Activated CD8-positive, alpha-beta memory T cell treated with anti-CD3 and anti-CD28 coated beads, Interleukin-2, amount 50 U/mL, for 1 hour (primary cell): ENCODE data around the gene RCSD1.
A peak's percentile ranks its signal among the peaks of the same experiment; 100 is the strongest.

Experiments
- DNase-seq: peaks from one replicate; pipeline ENCODE4 v3.0.0-alpha.2; 2020; ENCODE audit errors: extremely low read depth

The RCSD1 gene

DNA sequence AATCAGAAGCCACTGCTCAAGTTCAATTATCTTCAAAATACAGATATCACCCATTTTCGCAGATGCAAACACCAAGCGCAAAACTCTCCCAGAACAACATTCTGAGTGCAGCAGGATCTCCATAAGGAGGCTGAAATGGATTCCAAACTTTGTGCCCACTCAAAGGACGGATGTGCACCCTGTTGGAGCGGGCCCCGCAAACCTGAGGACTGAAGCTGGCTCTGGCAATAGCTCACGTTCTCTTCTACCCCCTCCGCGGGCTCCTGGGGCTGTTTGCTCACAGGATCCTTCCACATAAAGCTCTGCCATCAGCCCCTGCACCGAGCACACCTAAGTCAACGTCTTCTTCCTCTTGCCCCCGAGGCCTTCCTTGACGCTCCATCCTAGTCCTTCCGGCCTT, 11.7 kb upstream of the RCSD1 start:
- DNase-seq, result no peak

DNA sequence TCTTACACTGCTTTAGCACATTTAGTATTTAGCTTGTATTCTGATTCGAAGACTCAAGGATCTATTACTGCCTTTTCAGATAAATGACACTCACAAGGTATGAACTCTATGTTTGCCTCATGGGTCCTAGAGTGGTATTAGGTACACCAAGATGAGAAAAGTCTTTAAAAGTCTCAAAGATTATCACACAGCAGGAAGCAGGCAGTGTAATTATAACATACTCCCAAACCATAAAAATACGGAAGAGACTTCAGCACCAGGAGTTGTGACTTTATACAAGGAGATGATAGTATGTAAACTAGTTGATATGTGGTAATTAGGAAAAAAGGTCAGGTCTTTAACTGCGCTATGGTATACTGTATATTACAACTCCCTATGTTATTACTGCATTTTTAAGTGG, 11.2 kb upstream of the RCSD1 start:
- no peak for DNase-seq

DNA sequence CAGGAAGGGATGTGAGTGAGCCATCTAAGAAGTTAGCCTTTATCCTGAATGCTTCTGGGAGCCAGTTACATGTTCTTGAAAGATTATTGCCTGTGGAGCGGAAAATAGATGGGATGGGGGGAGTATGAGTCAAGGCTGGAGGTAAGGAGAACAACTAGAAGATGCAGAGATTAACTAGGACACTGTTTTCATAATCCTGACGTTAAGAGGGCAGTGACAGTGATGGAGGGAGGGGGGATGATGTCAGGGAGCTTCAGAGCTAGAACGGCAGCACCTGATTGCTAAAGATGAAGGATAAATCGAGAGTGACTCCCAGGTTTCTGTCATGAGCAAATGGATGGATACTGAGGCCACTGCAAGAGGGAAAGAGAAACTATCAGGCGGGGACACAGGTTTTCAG, 10.0 kb upstream of the RCSD1 start:
- DNase-seq, result no peak

DNA sequence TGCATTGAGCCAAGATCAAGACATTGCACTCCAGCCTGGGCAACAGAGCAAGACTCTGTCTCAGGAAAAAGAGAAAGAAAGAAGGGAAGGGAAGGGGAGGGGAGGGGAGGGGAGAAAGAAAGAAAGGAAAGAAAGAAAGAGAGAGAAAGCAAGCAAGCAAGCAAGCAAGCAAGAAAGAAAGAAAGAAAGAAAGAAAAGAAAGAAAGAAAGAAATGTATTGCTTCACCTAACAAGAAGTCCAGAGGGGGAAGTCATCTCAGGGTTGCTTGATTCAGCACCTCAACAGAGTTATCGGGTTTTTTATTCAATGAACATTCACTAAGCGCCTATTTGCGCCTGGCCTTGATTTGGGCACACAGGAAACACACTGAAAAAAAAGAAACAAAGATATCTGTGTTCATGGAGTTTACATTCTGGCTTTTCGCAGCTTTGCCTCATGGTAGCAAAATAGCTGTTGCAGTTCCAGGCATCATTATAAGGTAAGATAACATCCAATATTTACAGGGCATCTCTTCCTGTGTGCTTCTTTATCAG, 8.2 kb upstream of the RCSD1 start:
- DNase-seq, result no peak

DNA sequence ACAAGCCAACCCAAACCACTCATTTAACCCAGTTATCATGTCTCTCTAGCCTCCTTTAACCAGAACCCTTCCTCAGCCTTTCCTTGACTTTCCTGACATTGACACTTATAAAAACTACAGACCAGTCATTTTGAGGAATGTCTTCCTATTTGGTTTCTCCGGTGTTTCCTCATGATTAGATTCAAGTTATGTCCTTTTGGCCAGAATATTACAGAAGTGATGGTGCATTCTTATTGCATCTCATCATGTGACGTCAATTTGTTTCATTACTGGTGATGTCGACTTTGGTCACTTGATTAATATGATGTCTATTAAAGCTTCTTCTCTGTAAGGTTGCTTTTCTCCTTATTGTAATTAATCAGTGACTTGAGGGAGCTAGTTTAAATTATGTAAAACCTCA, 6.1 kb upstream of the RCSD1 start:
- DNase-seq, result no peak

DNA sequence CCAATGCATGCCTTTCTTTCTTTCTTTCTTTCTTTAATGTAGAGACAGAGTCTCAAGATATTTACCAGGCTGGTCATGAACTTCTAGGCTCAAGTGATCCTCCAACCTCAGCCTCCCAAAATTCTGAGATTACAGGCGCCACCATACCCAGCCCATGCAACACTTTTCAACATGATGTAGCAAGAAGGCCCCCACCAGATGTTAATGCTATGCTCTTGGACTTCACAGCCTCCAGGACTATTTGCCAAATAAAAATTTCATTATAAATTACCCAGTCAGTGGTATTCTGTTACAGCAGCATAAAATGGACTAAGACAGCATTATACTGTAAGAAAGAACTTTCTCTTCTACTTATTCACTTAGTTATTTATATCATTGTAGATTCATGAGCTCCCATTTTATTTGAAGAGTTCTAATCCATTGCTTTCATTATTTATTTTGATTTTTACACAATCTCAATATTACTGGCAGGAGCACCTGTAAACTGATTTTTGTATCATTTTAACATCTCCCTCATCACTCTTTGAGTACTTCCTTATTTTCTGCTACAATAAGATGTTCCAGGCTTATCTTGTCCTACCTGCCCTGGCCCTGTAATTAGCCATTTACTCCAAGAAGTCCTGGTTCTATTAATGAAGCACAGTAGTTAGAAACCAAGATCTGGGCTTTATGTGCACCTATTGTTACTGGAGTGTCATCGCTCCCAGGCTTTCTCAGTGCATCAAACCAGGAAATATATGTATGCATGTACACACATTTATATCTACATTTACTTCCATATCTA, 4.8 kb upstream of the RCSD1 start:
- no peak for DNase-seq

DNA sequence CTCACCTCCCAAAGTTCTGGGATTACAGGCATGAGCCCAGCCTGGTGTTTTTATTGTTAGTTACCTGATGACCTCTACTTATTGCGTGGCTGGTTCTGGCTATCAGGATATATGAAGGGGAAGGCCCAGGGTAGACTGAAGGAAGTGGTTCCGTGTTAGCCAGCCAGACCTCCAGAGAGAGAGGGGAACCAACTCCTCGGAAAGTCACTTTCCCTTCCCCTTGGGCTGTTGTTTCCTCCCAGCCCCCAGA, 2.5 kb upstream of the RCSD1 start:
- no peak for DNase-seq

DNA sequence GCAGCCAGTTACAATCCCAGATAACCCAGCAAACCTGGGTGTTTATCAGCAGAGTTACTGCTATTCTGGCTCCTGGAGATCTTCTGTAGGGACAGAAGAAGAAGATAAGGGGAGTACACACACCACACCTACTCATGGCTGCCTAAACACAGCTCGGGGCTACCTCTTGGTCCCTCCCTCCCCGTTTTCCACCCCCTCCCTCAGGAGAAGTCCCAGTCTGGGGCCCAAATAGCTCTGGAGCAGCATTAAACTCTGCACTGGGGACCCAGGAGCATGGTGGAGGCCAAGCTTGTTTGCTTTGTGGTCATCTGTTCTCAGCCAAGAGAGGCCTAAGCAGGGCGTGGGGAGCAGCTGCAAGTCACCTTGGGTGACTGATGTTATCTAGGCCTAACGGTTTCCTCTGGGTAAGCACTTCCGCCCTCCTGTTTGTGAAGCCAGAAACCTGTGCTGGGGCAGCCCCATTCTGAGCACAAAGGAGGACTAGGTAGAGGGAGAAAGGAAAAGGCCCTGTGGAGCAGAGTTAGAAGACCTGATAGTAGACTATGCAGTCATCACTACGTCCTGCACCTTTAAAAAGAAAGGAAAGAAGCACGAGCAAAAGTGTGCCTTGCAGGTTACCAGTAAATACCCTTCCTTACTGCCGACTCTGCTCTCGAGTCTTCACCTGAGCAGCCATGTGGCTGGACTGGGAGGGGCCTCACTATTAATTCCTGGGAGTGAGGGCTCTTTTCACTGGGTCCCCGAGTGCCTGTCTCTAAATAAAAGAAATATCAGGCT, 2.0 kb upstream of the RCSD1 start:
- DNase-seq, result peak; percentile 47

DNA sequence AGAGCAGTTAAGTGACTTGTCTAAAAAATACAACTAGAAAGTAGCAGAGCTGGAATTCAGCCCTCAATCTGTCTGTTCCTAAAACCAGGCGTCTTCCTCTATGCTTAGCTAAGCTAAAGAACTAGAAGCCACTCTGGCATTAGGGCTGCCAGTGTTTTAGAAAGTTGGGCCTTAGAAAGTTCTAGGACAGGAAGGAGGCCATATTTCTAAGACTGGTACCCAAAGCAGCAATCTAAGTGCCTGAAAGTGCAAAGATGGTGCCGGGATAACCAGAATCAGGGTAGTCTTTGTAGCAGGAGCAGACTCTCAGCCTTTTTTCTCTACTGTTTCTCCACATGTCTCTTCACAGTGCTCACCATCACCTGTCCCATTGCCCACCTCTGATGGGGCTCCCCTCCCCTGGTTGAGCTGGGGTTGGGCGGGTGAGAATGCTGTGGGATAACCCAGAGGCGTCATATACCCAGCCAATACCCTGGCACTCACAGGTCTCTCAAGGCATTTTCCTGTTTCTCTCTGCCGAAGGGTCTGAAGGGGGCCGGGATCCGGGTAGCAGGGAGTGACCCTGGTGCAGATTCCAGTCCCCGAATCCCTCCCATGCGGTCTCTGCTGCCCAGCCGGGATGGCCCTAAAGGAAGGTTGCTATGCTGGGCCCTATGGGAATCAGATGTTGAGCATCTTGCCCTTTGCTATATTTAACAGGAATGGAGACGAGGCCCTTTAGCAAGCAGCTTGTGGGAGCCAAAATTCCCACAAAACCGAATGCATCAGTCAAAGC, 1.1 kb upstream of the RCSD1 start:
- DNase-seq, result no peak

DNA sequence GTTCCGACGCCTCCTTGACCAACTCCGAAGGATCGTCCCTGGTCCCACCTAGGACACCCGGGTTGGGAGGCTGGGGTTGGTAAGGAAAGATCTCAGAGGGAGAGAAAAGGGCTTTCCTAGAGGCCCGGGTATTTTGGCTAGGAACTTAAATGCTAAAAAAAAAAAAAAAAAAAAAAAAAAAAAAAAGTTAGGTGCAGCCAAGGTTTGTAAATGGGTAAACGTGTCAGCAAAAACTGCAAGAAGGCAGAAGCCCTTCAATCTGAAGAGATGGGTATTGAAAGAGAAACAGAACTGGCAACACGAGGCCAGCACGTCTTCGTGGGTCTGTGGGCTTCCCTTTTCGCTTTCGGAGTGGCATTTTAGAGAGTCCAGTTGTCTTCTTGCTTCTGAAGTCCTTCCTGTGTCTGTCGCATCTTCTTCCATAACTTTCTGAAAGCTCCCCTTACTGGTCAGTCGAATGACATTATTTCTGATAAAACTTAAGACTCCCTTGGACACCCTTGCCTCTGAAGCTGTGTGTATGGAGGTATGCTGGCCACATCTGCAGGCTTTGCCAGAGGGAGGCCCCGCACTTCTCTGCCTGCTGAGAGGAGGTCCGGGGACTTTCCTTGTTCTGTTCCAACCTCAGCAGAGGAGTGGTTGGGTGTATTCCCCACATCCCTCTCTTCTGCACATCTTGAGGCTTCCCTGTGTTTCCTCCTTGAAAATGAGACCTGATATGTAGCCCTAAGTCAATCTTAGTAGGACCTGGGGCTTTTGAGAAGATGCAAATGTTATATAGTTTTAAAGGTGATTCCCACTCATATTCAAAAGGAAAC, 745 bp downstream of the RCSD1 start:
- no peak for DNase-seq

DNA sequence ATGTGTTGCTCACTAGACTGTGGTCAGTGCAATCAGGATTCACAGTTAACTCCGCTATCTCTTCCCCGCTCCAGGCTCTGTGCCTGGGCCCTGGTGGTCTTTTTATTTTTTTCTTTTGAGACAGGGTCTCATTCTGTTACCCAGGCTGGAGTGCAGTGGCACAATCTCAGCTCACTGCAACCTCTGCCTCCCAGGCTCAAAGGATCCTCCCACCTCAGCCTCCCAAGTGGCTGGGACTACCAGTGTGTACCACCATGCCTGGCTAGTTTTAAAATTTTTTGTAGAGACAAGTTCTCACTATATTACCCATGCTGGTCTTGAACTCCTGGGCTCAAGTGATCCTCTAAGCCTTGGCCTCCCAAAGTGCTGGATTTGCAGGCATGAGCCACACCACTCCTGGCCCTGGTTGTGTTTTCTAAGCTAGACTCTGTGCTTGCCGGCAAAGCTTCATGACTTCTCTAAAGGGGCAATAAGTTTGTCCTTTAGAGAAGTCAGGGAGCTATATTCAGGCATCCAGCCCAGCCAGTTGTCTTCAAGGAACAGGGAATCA, 1.4 kb downstream of the RCSD1 start:
- no peak for DNase-seq

DNA sequence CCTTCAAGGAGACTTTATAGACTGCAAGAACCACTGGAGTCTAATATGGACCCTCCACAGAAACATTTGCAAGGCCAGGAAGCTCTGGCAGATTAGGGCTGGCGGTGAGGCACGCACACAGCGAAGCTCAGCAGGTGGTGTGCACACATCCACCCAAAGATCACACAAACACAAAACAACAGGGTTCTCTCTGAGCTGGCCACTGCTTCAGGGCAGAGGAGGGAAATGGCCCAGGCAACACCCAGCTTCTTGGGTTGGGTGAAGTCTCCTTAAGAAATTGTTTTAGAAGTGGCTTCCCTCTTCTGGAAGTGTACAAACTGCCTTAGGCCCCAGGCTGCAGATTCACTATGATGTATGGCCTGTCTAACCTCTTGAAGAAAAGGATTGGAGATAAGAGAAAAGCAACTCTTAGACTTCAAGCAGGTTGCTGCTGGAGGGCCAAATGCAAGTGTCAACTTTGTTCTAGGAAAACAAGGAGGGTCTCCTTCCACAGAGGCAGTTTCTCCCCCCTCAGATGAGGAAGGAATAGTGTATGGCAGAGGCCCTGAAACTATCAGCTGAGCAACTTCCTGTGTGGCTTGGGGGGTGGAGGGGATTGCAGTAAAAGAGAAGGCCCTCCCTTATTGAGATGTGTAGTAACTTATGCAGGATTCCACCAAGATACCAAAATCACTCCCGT, 2.0 kb downstream of the RCSD1 start:
- DNase-seq, result no peak

DNA sequence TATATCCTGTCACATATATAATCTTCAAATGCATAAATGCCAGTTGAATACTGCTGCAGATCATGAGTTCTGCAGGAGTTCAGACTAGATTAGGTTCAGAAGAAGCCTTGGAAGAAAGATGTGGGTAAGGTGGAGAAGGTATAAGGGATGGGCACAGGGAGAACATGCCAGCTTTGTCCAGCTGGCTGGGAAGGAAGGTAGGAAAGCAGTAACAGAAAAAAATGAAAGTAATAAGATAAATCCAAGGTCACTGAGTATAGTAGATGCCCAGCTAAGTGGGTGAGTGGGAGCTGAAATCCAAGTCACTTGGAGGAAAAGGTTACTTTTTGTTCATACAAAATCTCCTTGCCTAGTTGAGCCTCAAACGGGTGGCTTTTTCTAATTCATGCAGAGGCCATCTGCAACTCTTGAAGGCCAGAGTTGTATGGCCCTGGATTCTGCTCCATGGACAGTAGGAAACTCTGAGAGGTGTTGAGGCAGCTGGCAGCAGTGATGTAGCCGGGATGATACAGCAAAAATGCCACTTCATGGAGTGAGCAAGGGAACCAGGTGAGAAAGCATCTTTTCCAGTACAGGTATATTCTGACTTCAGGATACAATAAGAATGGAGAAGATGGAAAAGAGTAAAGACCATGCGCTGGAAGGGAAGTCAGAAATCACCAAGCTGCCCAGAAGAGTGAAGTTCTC, 3.4 kb downstream of the RCSD1 start:
- DNase-seq, result no peak

DNA sequence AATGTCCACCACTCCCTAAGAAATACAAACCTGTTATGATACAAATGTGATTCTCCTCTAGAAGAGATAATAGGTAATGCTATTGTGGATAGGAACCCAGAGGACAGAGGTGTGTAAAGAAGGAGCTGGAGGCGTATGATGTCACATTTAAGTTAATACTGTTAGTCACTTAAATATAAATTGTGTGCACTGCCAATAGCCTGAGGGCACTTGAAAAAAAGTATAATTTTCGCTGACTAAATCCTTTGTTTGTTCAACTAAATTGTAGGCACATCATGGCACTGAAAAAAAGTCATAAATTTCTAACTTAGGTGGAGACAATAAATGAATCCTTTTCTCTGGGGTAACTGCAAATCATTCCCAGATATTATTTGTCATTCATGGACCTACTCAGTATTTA, 4.4 kb downstream of the RCSD1 start:
- DNase-seq, result no peak

DNA sequence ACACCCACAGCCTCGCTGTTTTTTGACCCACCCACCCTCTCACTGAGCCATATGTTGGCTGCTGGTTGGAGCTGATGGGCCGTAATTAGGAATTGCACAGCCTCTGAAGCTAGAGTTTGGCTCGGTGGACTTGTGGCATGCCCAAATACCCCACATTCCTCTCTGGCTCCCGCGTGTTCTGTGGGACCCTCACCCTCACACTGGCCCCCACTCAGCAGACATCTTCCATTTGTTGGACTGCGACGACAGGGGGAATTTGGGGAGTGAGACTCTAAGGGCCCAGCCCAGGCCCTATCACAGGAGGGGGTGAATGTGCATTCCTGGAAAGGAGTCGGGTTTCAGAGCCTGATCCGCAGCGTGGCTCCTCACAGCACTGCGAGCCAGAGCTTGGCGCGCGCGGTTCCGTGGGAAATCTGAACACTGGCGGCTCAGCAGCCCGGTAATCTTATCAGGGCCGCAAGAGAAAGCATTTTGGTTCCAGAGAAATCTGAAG, 5.2 kb downstream of the RCSD1 start:
- no peak for DNase-seq

DNA sequence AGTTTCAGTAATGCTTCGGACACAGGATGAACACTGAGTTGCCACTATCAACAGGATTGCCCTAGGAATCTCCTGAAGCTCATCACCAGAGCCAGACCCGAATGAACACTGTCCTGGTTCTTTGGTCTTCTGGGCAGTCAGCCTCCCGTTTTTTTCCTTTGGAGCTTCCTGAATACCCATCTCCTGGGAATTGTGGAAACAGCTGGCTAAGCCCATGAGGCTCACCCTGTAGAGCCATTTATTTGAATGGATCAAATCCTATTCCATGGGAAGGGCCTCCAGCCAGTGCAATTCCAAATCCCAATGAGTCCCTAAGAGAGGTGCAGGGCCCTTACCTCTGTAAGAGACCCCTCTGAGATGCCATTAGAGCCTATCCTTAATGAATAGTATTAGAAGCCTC, 5.9 kb downstream of the RCSD1 start:
- no peak for DNase-seq

DNA sequence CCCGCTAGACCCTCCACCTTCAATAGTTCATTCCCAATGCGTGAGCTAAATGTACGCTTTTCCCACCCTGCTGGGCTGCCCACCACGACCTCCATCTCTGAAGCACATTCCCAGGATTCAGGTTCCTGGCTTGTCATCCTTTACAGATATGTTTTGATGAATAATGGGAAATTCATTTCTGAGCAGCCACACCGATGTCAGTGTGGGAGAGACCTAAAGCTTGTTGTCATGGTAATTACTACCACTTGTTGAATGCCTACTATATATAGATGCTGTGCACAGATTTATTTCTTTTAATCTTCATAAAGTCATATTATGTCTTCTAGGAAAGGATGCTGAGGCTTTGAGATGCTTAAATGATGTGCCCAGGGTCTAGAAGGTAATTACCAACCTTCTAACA, 8.0 kb downstream of the RCSD1 start:
- no peak for DNase-seq

DNA sequence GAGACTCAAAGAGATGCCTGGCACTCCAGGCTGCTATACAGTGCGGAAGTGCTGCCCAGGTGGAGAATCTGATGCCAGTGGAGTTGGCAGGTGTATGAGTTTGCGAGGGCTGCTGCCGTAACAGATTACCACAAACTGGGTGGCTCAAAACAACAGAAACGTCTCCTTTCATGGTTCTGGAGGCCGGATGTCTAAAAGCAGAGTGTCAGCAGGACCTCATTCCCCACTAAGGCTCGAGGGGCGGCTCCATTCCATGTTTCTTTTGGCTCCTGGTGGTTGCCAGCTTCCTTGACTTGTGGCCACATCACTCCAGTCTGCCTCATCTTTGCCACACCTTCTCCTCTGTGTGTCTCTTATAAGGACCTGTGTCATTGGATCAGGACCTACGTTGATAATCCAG, 10.0 kb downstream of the RCSD1 start:
- no peak for DNase-seq

DNA sequence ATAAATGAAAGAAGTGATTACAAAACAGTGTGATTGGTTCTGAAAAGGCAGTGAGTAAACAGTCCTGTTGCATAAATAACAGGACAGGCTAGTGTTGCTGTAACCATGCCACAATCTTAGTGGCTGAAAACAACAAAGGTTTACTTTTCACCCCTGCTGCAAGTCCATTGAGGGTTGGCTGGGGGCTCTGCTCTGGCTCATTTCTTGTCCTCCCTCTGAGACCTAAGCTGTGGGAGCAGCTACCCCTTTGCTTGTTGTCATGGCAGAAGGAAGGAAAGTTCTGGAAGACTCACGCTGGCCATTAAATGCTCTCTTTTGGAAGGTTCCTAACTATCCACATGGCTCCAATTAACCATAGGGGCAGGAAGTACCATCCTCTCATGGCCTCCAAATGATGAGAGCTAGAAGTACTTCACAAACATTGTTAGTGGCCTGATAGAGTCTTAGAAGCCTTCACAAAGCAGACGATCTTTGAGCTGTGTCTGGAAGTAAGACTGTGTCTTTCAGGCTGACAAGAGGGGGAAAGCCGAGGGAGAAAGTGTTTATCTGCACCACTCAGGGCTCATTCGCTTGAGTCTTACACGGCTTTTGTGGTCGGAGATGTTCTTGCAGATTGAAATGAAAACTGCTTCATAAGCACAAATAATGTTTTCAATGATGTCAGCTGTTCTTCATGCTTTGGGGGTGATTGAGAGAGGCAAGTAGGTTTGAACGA, 11.9 kb downstream of the RCSD1 start:
- no peak for DNase-seq

DNA sequence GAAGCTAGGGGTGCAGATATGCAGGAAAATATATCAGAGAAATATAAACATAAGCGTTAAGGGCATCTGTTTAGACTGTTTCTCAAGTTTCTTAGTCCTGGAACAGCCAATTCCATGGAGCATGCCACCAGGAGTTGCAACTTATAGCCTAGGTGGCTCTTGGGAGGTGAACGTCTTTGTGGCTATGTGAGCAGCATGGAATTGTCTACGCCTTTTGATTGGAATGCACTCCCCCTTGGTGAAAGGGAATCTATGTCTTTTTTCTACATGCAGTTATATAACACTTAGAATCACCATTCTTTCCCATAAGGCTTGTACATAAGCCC, 12.4 kb downstream of the RCSD1 start:
- no peak for DNase-seq
